Measurements from ENCODE around the gene GMEB2. TPM values are rescaled to one million over a fixed set of nuclear protein-coding genes. Genes with fewer than 3 reads are reported as not detected.

Gene GMEB2
- polyA plus RNA-seq, 1 of the 3 experiments (the other 2 are of a cell fraction) = 6.5 TPM

- TF ChIP-seq MXI1 (IDR thresholded peaks at IDR 0.05; ENCODE audit: low read depth, low read length) (no peak), RFX5 (IDR thresholded peaks at IDR 0.05; ENCODE audit: low read length) (no peak), CHD2 (IDR thresholded peaks at IDR 0.05; ENCODE audit: low read length, partially characterized antibody) (no peak), FOXM1 (IDR thresholded peaks at IDR 0.05; ENCODE audit: low read depth) (no peak), EZH2phosphoT487 (IDR thresholded peaks at IDR 0.05; ENCODE audit: borderline replicate concordance, low read depth) (no peak), YY1 (IDR thresholded peaks at IDR 0.05; ENCODE audit: low read depth) (no peak), GATA2 (CRISPR knock-in tag; IDR thresholded peaks at IDR 0.05) (no peak), JUND (IDR thresholded peaks at IDR 0.05) (no peak), RXRA (IDR thresholded peaks at IDR 0.05; ENCODE audit: borderline replicate concordance, low read depth) (no peak), NFIC (IDR thresholded peaks at IDR 0.05; ENCODE audit: borderline replicate concordance) (no peak)
- TF ChIP-seq, protein P1, sequence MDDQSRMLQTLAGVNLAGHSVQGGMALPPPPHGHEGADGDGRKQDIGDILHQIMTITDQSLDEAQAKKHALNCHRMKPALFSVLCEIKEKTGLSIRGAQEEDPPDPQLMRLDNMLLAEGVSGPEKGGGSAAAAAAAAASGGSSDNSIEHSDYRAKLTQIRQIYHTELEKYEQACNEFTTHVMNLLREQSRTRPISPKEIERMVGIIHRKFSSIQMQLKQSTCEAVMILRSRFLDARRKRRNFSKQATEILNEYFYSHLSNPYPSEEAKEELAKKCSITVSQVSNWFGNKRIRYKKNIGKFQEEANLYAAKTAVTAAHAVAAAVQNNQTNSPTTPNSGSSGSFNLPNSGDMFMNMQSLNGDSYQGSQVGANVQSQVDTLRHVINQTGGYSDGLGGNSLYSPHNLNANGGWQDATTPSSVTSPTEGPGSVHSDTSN (IDR thresholded peaks at IDR 0.05) = no peak
- TF ChIP-seq, protein P2, sequence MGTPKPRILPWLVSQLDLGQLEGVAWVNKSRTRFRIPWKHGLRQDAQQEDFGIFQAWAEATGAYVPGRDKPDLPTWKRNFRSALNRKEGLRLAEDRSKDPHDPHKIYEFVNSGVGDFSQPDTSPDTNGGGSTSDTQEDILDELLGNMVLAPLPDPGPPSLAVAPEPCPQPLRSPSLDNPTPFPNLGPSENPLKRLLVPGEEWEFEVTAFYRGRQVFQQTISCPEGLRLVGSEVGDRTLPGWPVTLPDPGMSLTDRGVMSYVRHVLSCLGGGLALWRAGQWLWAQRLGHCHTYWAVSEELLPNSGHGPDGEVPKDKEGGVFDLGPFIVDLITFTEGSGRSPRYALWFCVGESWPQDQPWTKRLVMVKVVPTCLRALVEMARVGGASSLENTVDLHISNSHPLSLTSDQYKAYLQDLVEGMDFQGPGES (IDR thresholded peaks at IDR 0.05; ENCODE audit: low read depth, low read length) = no peak
These were observed 59.3 kb downstream of the GMEB2 start (continued) for GRCh38 chr20:63567386-63568169.

- H3K4me2 ChIP-seq = no peak overlapping the region
- H3K36me3 ChIP-seq (replicated peaks in 1 of 2; ENCODE audit: control insufficient read depth in 1 of 2, insufficient read depth in 2 of 2, low read length in 1 of 2) = peaks cover 0 to 28% of the 10 kb centered on the region in 2 experiments
- no peak for DNase-seq
- no peak overlapping the region for H3K9ac ChIP-seq
- ChIA-PET CTCF (interaction anchor here (0.8 to 3.6 kb wide), 2 partner anchors 29 to 71 kb away, joined by 3 to 12 read pairs; partner anchors contain the start of gene PTK6), POLR2A (no interaction called here)
- H3K27me3 ChIP-seq (ENCODE audit: insufficient read depth) = no peaks in the 10 kb centered on the region
- H3K79me2 ChIP-seq (ENCODE audit: insufficient read depth) = no peaks in the 10 kb centered on the region
- H3K4me1 ChIP-seq (ENCODE audit: control insufficient read depth in 1 of 2, insufficient read depth in 2 of 2, low read depth in 1 of 2, low read length in 1 of 2) = no peaks in the 10 kb centered on the region
- H3K9me2 ChIP-seq = no peaks in the 10 kb centered on the region
- no peaks in the 10 kb centered on the region for H4K20me1 ChIP-seq (ENCODE audit: insufficient read depth)
- TF ChIP-seq RXRA (IDR thresholded peaks at IDR 0.05; ENCODE audit: borderline replicate concordance, low read depth) (no peak), ZBTB33 (IDR thresholded peaks at IDR 0.05; ENCODE audit: borderline replicate concordance, low read depth) (no peak), ELF1 (IDR thresholded peaks at IDR 0.05) (no peak), SIN3A (IDR thresholded peaks at IDR 0.05; ENCODE audit: borderline replicate concordance, low read depth, low read length) (no peak), GATA2 (CRISPR knock-in tag; IDR thresholded peaks at IDR 0.05) (no peak), CHD2 (IDR thresholded peaks at IDR 0.05; ENCODE audit: low read length, partially characterized antibody) (no peak), JUND (IDR thresholded peaks at IDR 0.05) (no peak), TCF12 (IDR thresholded peaks at IDR 0.05) (no peak), FOSL2 (IDR thresholded peaks at IDR 0.05; ENCODE audit: borderline replicate concordance, low read depth) (no peak), RFX5 (IDR thresholded peaks at IDR 0.05; ENCODE audit: low read length) (no peak), FOXM1 (IDR thresholded peaks at IDR 0.05; ENCODE audit: low read depth) (no peak), NRF1 (IDR thresholded peaks at IDR 0.05; ENCODE audit: low read depth, low read length) (no peak)
- H2AFZ ChIP-seq (ENCODE audit: low read depth) = no peak overlapping the region
- H3K27ac ChIP-seq (ENCODE audit: low read depth in 2 of 2, low read length in 1 of 2) = no peak overlapping the region
- no peak overlapping the region for H3K4me3 ChIP-seq (ENCODE audit: low read depth in 2 of 2, low read length in 1 of 2)
- WGBS (ENCODE audit: low lambda C conversion rate) = 93% methylated on average over 17 of the region's 22 CpGs
- no peaks in the 10 kb centered on the region for H3F3A ChIP-seq (replicated peaks; ENCODE audit: insufficient read depth)
- no peaks in the 10 kb centered on the region for H3K9me3 ChIP-seq
These were observed 59.8 kb downstream of the GMEB2 start for GRCh38 chr20:63567136-63567385.
